Vagina (tissue), 2 donors: Measurements from ENCODE around the gene KIAA2012.

Experiments
- CTCF ChIP-seq, 3 experiments: fragments of 450-650 bp in 2 of 3; fragments of 200-600 bp in 1 of 3; sonication (generic) in 1 of 3; IDR thresholded peaks; one replicate each; pipeline ENCODE4 v1.5.1; 2017 to 2019; ENCODE audit warnings: antibody characterized with exemption in 3 of 3, mild to moderate bottlenecking in 2 of 3, moderate library complexity in 2 of 3
- POLR2A ChIP-seq, 2 donors: fragments of 450-650 bp; IDR thresholded peaks; one replicate each; pipeline ENCODE4 v1.6.1; 2017; ENCODE audit warnings: antibody characterized with exemption in 2 of 2, mild to moderate bottlenecking in 2 of 2, moderate library complexity in 2 of 2

GRCh38 chr2:202109139-202109736 lies 36.2 kb downstream of the KIAA2012 start:
- no peak for TF ChIP-seq CTCF (IDR thresholded peaks at IDR 0.05)
- TF ChIP-seq POLR2A (IDR thresholded peaks at IDR 0.05): no peak
